RKO (cell line): ENCODE results near the gene PLXNA4.

Source experiments
- DNase-seq: peaks from one replicate; pipeline ENCODE4 v3.0.0-alpha.2; 2016; ENCODE audit warnings: low spot score

PLXNA4 gene

GRCh38 chr7:132263151-132263550, 313.1 kb downstream of the PLXNA4 start:
- DNase-seq = no peak

- DNase-seq = no peak
Measured at GRCh38 chr7:132262160-132262470, 314.2 kb downstream of the PLXNA4 start.

GRCh38 chr7:132261327-132262159, 314.7 kb downstream of the PLXNA4 start:
- DNase-seq = no peak

- DNase-seq = no peak
Measured at GRCh38 chr7:132258231-132258630, 318.0 kb downstream of the PLXNA4 start.

- DNase-seq = no peak
Measured at GRCh38 chr7:132257253-132257652, 319.0 kb downstream of the PLXNA4 start.

GRCh38 chr7:132256721-132257212, 319.5 kb downstream of the PLXNA4 start:
- DNase-seq = no peak

- DNase-seq = no peak
Measured at GRCh38 chr7:132255898-132256297, 320.4 kb downstream of the PLXNA4 start.

- no peak for DNase-seq
Measured at GRCh38 chr7:132255115-132255797, 321.0 kb downstream of the PLXNA4 start.

- no peak for DNase-seq
Measured at GRCh38 chr7:132254455-132254854, 321.8 kb downstream of the PLXNA4 start.

GRCh38 chr7:132252793-132253100, 323.5 kb downstream of the PLXNA4 start:
- no peak for DNase-seq

- DNase-seq = no peak
Measured at GRCh38 chr7:132251327-132251659, 325.0 kb downstream of the PLXNA4 start.

GRCh38 chr7:132250480-132251326, 325.6 kb downstream of the PLXNA4 start:
- no peak for DNase-seq

GRCh38 chr7:132249256-132249971, 326.9 kb downstream of the PLXNA4 start:
- peak; percentile 13 for DNase-seq

GRCh38 chr7:132248841-132249240, 327.4 kb downstream of the PLXNA4 start:
- DNase-seq = no peak

- no peak for DNase-seq
Measured at GRCh38 chr7:132247995-132248618, 328.2 kb downstream of the PLXNA4 start.

- DNase-seq = no peak
Measured at GRCh38 chr7:132246591-132246990, 329.7 kb downstream of the PLXNA4 start.

- no peak for DNase-seq
Measured at GRCh38 chr7:132245539-132245938, 330.7 kb downstream of the PLXNA4 start.

- DNase-seq = no peak
Measured at GRCh38 chr7:132244903-132245480, 331.3 kb downstream of the PLXNA4 start.

GRCh38 chr7:132243463-132243862, 332.8 kb downstream of the PLXNA4 start:
- no peak for DNase-seq

- DNase-seq = no peak
Measured at GRCh38 chr7:132243051-132243450, 333.2 kb downstream of the PLXNA4 start.

- DNase-seq = no peak
Measured at GRCh38 chr7:132242192-132242812, 334.0 kb downstream of the PLXNA4 start.
